Kidney (tissue), 14 donors: ENCODE data around the gene MPO. TPM values are rescaled to one million over a fixed set of nuclear protein-coding genes. Genes with fewer than 3 reads are reported as not detected.

Source experiments
- DNase-seq, 5 donors: peaks; one replicate each; pipeline ENCODE4 v3.0.0-alpha.2; 2013 to 2020
- FAIRE-seq: peaks from 2 replicates; lab custom pipeline; 2012; peaks lifted over from hg19 to GRCh38; lab: Jason Lieb, UNC
- H3K27ac ChIP-seq, 2 donors: one replicate each; pipeline ENCODE4 v1.7.0; 2013; ENCODE audit warnings: low read depth in 2 of 2, low read length in 2 of 2, inconsistent platforms in 1 of 2
- H3K27me3 ChIP-seq: one replicate; pipeline ENCODE4 v1.7.1; 2013; ENCODE audit warnings: low read length, inconsistent platforms; ENCODE audit not compliant: control insufficient read depth, insufficient read depth
- H3K36me3 ChIP-seq, 3 donors: one replicate each; pipeline versions ENCODE4 v1.7.0 to v1.7.1; 2013; ENCODE audit warnings: low read length in 3 of 3, control low read depth in 1 of 3, inconsistent platforms in 1 of 3; ENCODE audit not compliant: insufficient read depth in 3 of 3, control insufficient read depth in 2 of 3
- H3K4me1 ChIP-seq, 3 donors: one replicate each; pipeline versions ENCODE4 v1.7.0 to v1.7.1; 2013; ENCODE audit warnings: low read length in 3 of 3, inconsistent platforms in 1 of 3, low read depth in 1 of 3; ENCODE audit not compliant: control insufficient read depth in 2 of 3, insufficient read depth in 2 of 3
- H3K4me3 ChIP-seq, 3 donors: one replicate each; pipeline versions ENCODE4 v1.7.0 to v1.8.1; 2013; ENCODE audit warnings: low read length in 3 of 3, control low read depth in 1 of 3, inconsistent platforms in 1 of 3
- H3K9ac ChIP-seq, 3 donors: one replicate each; pipeline versions ENCODE4 v1.7.0 to v1.7.1; 2013; ENCODE audit warnings: low read length in 3 of 3, control low read depth in 1 of 3, inconsistent platforms in 1 of 3
- H3K9me3 ChIP-seq, 3 donors: one replicate each; pipeline versions ENCODE4 v1.7.0 to v1.7.1; 2013; ENCODE audit warnings: low read length in 3 of 3, control low read depth in 1 of 3, inconsistent platforms in 1 of 3; ENCODE audit not compliant: control insufficient read depth in 2 of 3, insufficient read depth in 1 of 3
- CTCF ChIP-seq: IDR thresholded peaks from 3 replicates; pipeline ENCODE4 v1.5.1; 2012; ENCODE audit warnings: mild to moderate bottlenecking, moderate library complexity, borderline replicate concordance; ENCODE audit not compliant: insufficient read depth; ENCODE audit errors: extremely low read depth
- intact Hi-C: fragments of 100-400 bp; cut with DNase I; formaldehyde crosslinking; loops from one replicate; pipeline ENCODE4 v1.11.1; 2022
- polyA plus RNA-seq: library from polyadenylated mRNA; stranded (reverse); fragments of 350-450 nt; fragmentation: Illumina TruSeq; extraction: RNeasy Lipid Tissue Mini Kit (QIAGEN cat#74804); gene quantifications from one replicate; pipeline ENCODE4 v1.2.3, GENCODE V29; 2014; ENCODE audit warnings: low read depth, low replicate concordance; ENCODE audit not compliant: insufficient read depth
- total RNA-seq: library from RNA; stranded (reverse); fragmentation: NEBNext Ultra II Directional; extraction: Animal tissue kit (Norgen Biotek cat#: 25700); gene quantifications from one replicate; pipeline ENCODE4 v1.2.1, GENCODE V29; 2021
- donor health status: control.
- donor health status: control.
- donor health status: control.
- donor health status: control.
- donor health status: control.
- donor health status: DM: yes; HTN: yes; CAD: no.
- donor health status: Normal renal cell carcinoma (clear cell type).

MPO gene
- total and polyA plus RNA-seq, 2 donors from 2014 or later: 0.47 TPM; not detected in 1

- intact Hi-C loops: no loop called here
- TF ChIP-seq CTCF: no peak
- FAIRE-seq (no peak), DNase-seq (no peak)
- H3K27me3 ChIP-seq: peaks cover 7% of the 10 kb centered on the region
- no peak overlapping the region for H3K9ac ChIP-seq
- no peak overlapping the region for H3K27ac ChIP-seq
- no peaks in the 10 kb centered on the region for H3K36me3 ChIP-seq
- peaks cover 0 to 2% (median 0%) of the 10 kb centered on the region in 3 donors for H3K4me1 ChIP-seq
- no peaks in the 10 kb centered on the region for H3K9me3 ChIP-seq
- H3K4me3 ChIP-seq: no peak overlapping the region
Measured at GRCh38 chr17:58245428-58246103, 35.2 kb downstream of the MPO start.

GRCh38 chr17:58244963-58245362, 35.8 kb downstream of the MPO start:
- H3K27ac ChIP-seq: no peak overlapping the region
- H3K4me1 ChIP-seq: peaks cover 0 to 2% (median 0%) of the 10 kb centered on the region in 3 donors
- H3K9ac ChIP-seq: no peak overlapping the region
- peaks cover 5% of the 10 kb centered on the region for H3K27me3 ChIP-seq
- no peak for DNase-seq
- no peak for FAIRE-seq
- no peaks in the 10 kb centered on the region for H3K9me3 ChIP-seq
- H3K36me3 ChIP-seq: no peaks in the 10 kb centered on the region
- no peak overlapping the region for H3K4me3 ChIP-seq
- TF ChIP-seq CTCF: no peak
- intact Hi-C loops: no loop called here

GRCh38 chr17:58242171-58242784, 38.5 kb downstream of the MPO start:
- no peaks in the 10 kb centered on the region for H3K4me1 ChIP-seq
- no peaks in the 10 kb centered on the region for H3K27me3 ChIP-seq
- no peaks in the 10 kb centered on the region for H3K9me3 ChIP-seq
- intact Hi-C loops: no loop called here
- H3K27ac ChIP-seq: no peak overlapping the region
- no peak for FAIRE-seq
- TF ChIP-seq CTCF: no peak
- DNase-seq: no peak
- no peak overlapping the region for H3K9ac ChIP-seq
- no peaks in the 10 kb centered on the region for H3K36me3 ChIP-seq
- H3K4me3 ChIP-seq: no peak overlapping the region
